HG03520 (cell line): ENCODE measurements around the gene CREB5.
A peak's percentile ranks its signal among the peaks of the same experiment; 100 is the strongest.
"Not testable (repeated sequence)": the region's sequence is repeated elsewhere in the genome, so short reads cannot be mapped to it uniquely, and the experiment has no call there.

Experiments used
- ATAC-seq: cut with Tn5 transposase; IDR thresholded peaks from one replicate; pipeline ENCODE4 v1.9.1; 2021; ENCODE audit warnings: mild to moderate bottlenecking, moderate library complexity; ENCODE audit not compliant: unreplicated experiment

CREB5 gene

GRCh38 chr7:28793381-28794085, 381.2 kb downstream of the CREB5 start:
- no peak for ATAC-seq

- no peak for ATAC-seq
Measured at GRCh38 chr7:28798274-28798673, 386.0 kb downstream of the CREB5 start.

- no peak for ATAC-seq
Measured at GRCh38 chr7:28799619-28800018, 387.3 kb downstream of the CREB5 start.

GRCh38 chr7:28800150-28800549, 387.8 kb downstream of the CREB5 start:
- ATAC-seq, result no peak

- ATAC-seq, result no peak
Measured at GRCh38 chr7:28802450-28802849, 390.1 kb downstream of the CREB5 start.

- ATAC-seq, result no peak
Measured at GRCh38 chr7:28804157-28804556, 391.8 kb downstream of the CREB5 start.

- ATAC-seq, result no peak
Measured at GRCh38 chr7:28804990-28805389, 392.7 kb downstream of the CREB5 start.

- ATAC-seq, result no peak
Measured at GRCh38 chr7:28806841-28807240, 394.5 kb downstream of the CREB5 start.

GRCh38 chr7:28807396-28807994, 395.2 kb downstream of the CREB5 start:
- ATAC-seq, result no peak

GRCh38 chr7:28808796-28809533, 396.6 kb downstream of the CREB5 start:
- ATAC-seq, result no peak

GRCh38 chr7:28811008-28811407, 398.7 kb downstream of the CREB5 start:
- ATAC-seq, result no peak

GRCh38 chr7:28811701-28812430, 399.5 kb downstream of the CREB5 start:
- no peak for ATAC-seq

GRCh38 chr7:28812616-28813015, 400.3 kb downstream of the CREB5 start:
- ATAC-seq, result no peak

GRCh38 chr7:28813243-28813962, 401.1 kb downstream of the CREB5 start:
- no peak for ATAC-seq

GRCh38 chr7:28815369-28815927, 403.1 kb downstream of the CREB5 start:
- ATAC-seq, result peak; percentile 28

GRCh38 chr7:28815928-28816373, 403.6 kb downstream of the CREB5 start:
- ATAC-seq, result peak; percentile 85

GRCh38 chr7:28818996-28819395, 406.7 kb downstream of the CREB5 start:
- no peak for ATAC-seq

GRCh38 chr7:28823582-28823981, 411.3 kb downstream of the CREB5 start:
- ATAC-seq, result no peak

- ATAC-seq, result not testable (repeated sequence)
Measured at GRCh38 chr7:28825817-28826448, 413.6 kb downstream of the CREB5 start.

GRCh38 chr7:28830846-28831245, 418.5 kb downstream of the CREB5 start:
- ATAC-seq, result no peak
